GM23248 (cell line): ENCODE measurements around the gene ZBTB46. TPM values are rescaled to one million over a fixed set of nuclear protein-coding genes. Genes with fewer than 3 reads are reported as not detected.

Source experiments
- DNase-seq: peaks from one replicate; pipeline ENCODE4 v3.0.0-alpha.2; 2015
- H2AFZ ChIP-seq: fragments of 200-600 bp; sonication (generic); 2 replicates; pipeline ENCODE4 v1.6.1; 2016; ENCODE audit warnings: antibody characterized with exemption
- H3F3A ChIP-seq: fragments of 200-600 bp; sonication (generic); 2 replicates; pipeline ENCODE4 v1.6.1; 2016; ENCODE audit warnings: mild to moderate bottlenecking, antibody characterized with exemption, mixed run types; ENCODE audit not compliant: insufficient read depth
- H3K27ac ChIP-seq: fragments of 200-600 bp; sonication (generic); 2 replicates; pipeline ENCODE4 v1.5.1; 2016; ENCODE audit warnings: mild to moderate bottlenecking
- H3K27me3 ChIP-seq: fragments of 200-600 bp; sonication (generic); replicated peaks from 2 replicates; pipeline ENCODE4 v1.6.1; 2016; ENCODE audit warnings: mild to moderate bottlenecking; ENCODE audit not compliant: insufficient read depth
- H3K36me3 ChIP-seq: fragments of 200-600 bp; sonication (generic); 2 replicates; pipeline ENCODE4 v1.6.1; 2016; ENCODE audit warnings: low read depth, mild to moderate bottlenecking
- H3K4me1 ChIP-seq: fragments of 200-600 bp; sonication (generic); 2 replicates; pipeline ENCODE4 v1.6.1; 2016; ENCODE audit warnings: mild to moderate bottlenecking; ENCODE audit not compliant: insufficient read depth
- H3K4me2 ChIP-seq: fragments of 200-600 bp; sonication (generic); one replicate; pipeline ENCODE4 v1.6.1; 2016; ENCODE audit warnings: mild to moderate bottlenecking; ENCODE audit not compliant: unreplicated experiment
- H3K4me3 ChIP-seq: fragments of 200-600 bp; sonication (generic); 2 replicates; pipeline ENCODE4 v1.5.1; 2016; ENCODE audit warnings: mild to moderate bottlenecking
- H3K79me2 ChIP-seq: fragments of 200-600 bp; sonication (generic); 2 replicates; pipeline ENCODE4 v1.6.1; 2016; ENCODE audit warnings: mild to moderate bottlenecking; ENCODE audit not compliant: insufficient read depth
- H3K9ac ChIP-seq: fragments of 200-600 bp; sonication (generic); 2 replicates; pipeline ENCODE4 v1.6.1; 2016; ENCODE audit warnings: mild to moderate bottlenecking
- H3K9me2 ChIP-seq: fragments of 200-600 bp; sonication (generic); 2 replicates; pipeline ENCODE4 v1.6.1; 2016; ENCODE audit warnings: mixed run types, mild to moderate bottlenecking, moderate library complexity; ENCODE audit not compliant: insufficient read depth
- H3K9me3 ChIP-seq: fragments of 200-600 bp; sonication (generic); one replicate; pipeline ENCODE4 v1.6.1; 2017; ENCODE audit warnings: low read depth
- H4K20me1 ChIP-seq: fragments of 200-600 bp; sonication (generic); 2 replicates; pipeline ENCODE4 v1.6.0; 2016; ENCODE audit not compliant: insufficient read depth
- EZH2 ChIP-seq: fragments of 200-600 bp; sonication (generic); IDR thresholded peaks from 2 replicates; pipeline ENCODE4 v1.6.1; 2018; ENCODE audit warnings: antibody characterized with exemption, mild to moderate bottlenecking; ENCODE audit not compliant: insufficient read depth, poor library complexity, severe bottlenecking
- EZH2phosphoT487 ChIP-seq: fragments of 200-600 bp; sonication (generic); IDR thresholded peaks from 2 replicates; pipeline ENCODE4 v1.6.1; 2018; ENCODE audit warnings: antibody characterized with exemption, moderate library complexity, mild to moderate bottlenecking, low read depth; ENCODE audit not compliant: insufficient read depth
- WGBS, 2 experiments: methylation state at CpG; one replicate each; pipeline ENCODE4 v1.1.6; 2015 to 2017; ENCODE audit warnings: low lambda C conversion rate in 2 of 2, low coverage in 1 of 2; ENCODE audit errors: missing lambda C conversion rate in 2 of 2; 5-methylcytosine and 5-hydroxymethylcytosine counted together
- in situ Hi-C: fragments of 300-500 bp; cut with MboI; formaldehyde crosslinking; loops from 2 replicates; pipeline ENCODE4 v1.15.0; 2020
- polyA plus RNA-seq: library from polyadenylated mRNA; unstranded; fragments of >200 nt; fragmentation: Nextera tagmentation; extraction: Ambion mirVana; gene quantifications from 2 replicates; pipeline ENCODE4 v1.2.1, GENCODE V29; 2016
- total RNA-seq: library from RNA; depleted of rRNA; stranded (reverse); fragments of >200 nt; shearing (Covaris generic); gene quantifications from 2 replicates; pipeline ENCODE4 v1.2.3, GENCODE V29; 2014

Gene ZBTB46
- total and polyA plus RNA-seq, 2 experiments from 2014 or later: 0.33 to 1.9 TPM

GRCh38 chr20:63705232-63706026, 125.6 kb downstream of the ZBTB46 start:
- no peak overlapping the region for H3K27ac ChIP-seq
- no peak for DNase-seq
- in situ Hi-C loops: no loop called here
- peak overlapping the region; percentile 86 for H3K9ac ChIP-seq
- H3K27me3 ChIP-seq: no peaks in the 10 kb centered on the region
- H4K20me1 ChIP-seq: no peaks in the 10 kb centered on the region
- no peak overlapping the region for H3K4me3 ChIP-seq
- no peak for TF ChIP-seq EZH2phosphoT487
- no peak for TF ChIP-seq EZH2
- no peaks in the 10 kb centered on the region for H3K9me3 ChIP-seq
- H3F3A ChIP-seq: no peaks in the 10 kb centered on the region
- H3K79me2 ChIP-seq: peaks cover 64% of the 10 kb centered on the region
- H3K4me2 ChIP-seq: peak overlapping the region; percentile 87
- H3K9me2 ChIP-seq: no peaks in the 10 kb centered on the region
- H3K4me1 ChIP-seq: peaks cover 17% of the 10 kb centered on the region; the same call in 1 of the 2 replicates
- H2AFZ ChIP-seq: no peak overlapping the region
- peaks cover 6% of the 10 kb centered on the region; the same call in 1 of the 2 replicates for H3K36me3 ChIP-seq
- 89% methylated on average over 8 of the region's 8 CpGs for WGBS, 2 experiments

- in situ Hi-C loops: no loop called here
- Histone ChIP-seq H2AFZ (no peak overlapping the region), H3K4me3 (no peak overlapping the region), H3K27ac (no peak overlapping the region), H3K4me1 (peaks cover 20% of the 10 kb centered on the region), H4K20me1 (no peaks in the 10 kb centered on the region), H3K9ac (peak overlapping the region; percentile 86; the same call in 1 of the 2 replicates), H3F3A (no peaks in the 10 kb centered on the region), H3K9me2 (no peaks in the 10 kb centered on the region), H3K79me2 (peaks cover 64% of the 10 kb centered on the region), H3K4me2 (no peak overlapping the region), H3K27me3 (no peaks in the 10 kb centered on the region), H3K9me3 (no peaks in the 10 kb centered on the region), H3K36me3 (0 out of 2 replicates have a peak, but pooled peaks cover 3% of the 10 kb centered on the region)
- no peak for TF ChIP-seq EZH2
- TF ChIP-seq EZH2phosphoT487: no peak
- no peak for DNase-seq
- 72% methylated on average over 6 of the region's 6 CpGs for WGBS, 2 experiments
Measured at GRCh38 chr20:63704749-63705117, 126.3 kb downstream of the ZBTB46 start.

GRCh38 chr20:63703976-63704748, 126.9 kb downstream of the ZBTB46 start:
- H4K20me1 ChIP-seq: no peaks in the 10 kb centered on the region

GRCh38 chr20:63703471-63703975, 127.5 kb downstream of the ZBTB46 start:
- Histone ChIP-seq H3K36me3 (0 out of 2 replicates have a peak, but pooled peaks cover 3% of the 10 kb centered on the region), H3K27ac (no peak overlapping the region), H3K9me3 (no peaks in the 10 kb centered on the region), H3K4me1 (peaks cover 26% of the 10 kb centered on the region), H3K9me2 (no peaks in the 10 kb centered on the region), H3F3A (no peaks in the 10 kb centered on the region; the same call in 1 of the 2 replicates), H3K4me2 (no peak overlapping the region), H3K27me3 (no peaks in the 10 kb centered on the region), H4K20me1 (no peaks in the 10 kb centered on the region), H2AFZ (no peak overlapping the region), H3K9ac (no peak overlapping the region), H3K4me3 (no peak overlapping the region), H3K79me2 (peaks cover 53% of the 10 kb centered on the region)
- in situ Hi-C loops: no loop called here
- 84 to 89% methylated on average over 14 to 15 of the region's 15 CpGs for WGBS, 2 experiments
- TF ChIP-seq EZH2phosphoT487 (no peak), EZH2 (no peak)
- no peak for DNase-seq

More at GRCh38 chr20:63703976-63704748, 126.9 kb downstream of the ZBTB46 start:
- Histone ChIP-seq H3K4me3 (no peak overlapping the region), H3K27ac (no peak overlapping the region), H3K4me2 (no peak overlapping the region), H3K9ac (no peak overlapping the region), H3K79me2 (peaks cover 59% of the 10 kb centered on the region), H3K36me3 (0 out of 2 replicates have a peak, but pooled peaks cover 3% of the 10 kb centered on the region), H3F3A (no peaks in the 10 kb centered on the region), H3K4me1 (peaks cover 24% of the 10 kb centered on the region), H2AFZ (no peak overlapping the region), H3K9me2 (no peaks in the 10 kb centered on the region), H3K27me3 (no peaks in the 10 kb centered on the region), H3K9me3 (no peaks in the 10 kb centered on the region)
- no peak for TF ChIP-seq EZH2phosphoT487
- TF ChIP-seq EZH2: no peak
- DNase-seq: no peak
- in situ Hi-C loops: no loop called here
- WGBS, 2 experiments: 84% methylated on average over 10 to 11 of the region's 11 CpGs
